ENCODE measurements around the gene SH2D1B. TPM values are rescaled to one million over a fixed set of nuclear protein-coding genes. Genes with fewer than 3 reads are reported as not detected.

Gene SH2D1B
- total and polyA plus RNA-seq, 9 of the 15 experiments (the other 6 are each of a cell fraction or from before 2014, with no cell fraction given) = 5.6 to 19.6 (median 9.7) TPM

DNA sequence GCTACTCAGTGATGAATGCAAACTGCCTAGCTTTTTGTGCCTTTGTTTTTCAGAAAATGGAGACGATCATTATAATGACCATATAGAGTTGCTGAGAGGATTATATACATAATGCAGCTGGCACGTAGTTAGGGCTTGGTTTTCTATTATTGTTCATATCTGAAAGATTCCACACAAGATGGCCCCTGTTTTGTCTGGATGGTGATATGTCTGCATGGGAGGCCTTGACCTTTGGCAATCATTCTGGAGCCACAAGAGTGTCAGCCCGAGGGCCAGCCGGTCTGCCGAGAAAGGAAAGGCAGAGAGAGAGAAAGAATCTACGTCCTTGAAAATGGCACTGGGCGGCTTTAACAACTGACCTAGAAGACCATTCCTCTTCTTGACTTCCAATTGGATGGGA is 5.7 kb upstream of the SH2D1B start (continued):
- TF ChIP-seq YY1 (IDR thresholded peaks at IDR 0.05; ENCODE audit: borderline replicate concordance in 1 of 3, control insufficient read depth in 1 of 3, extremely low read depth in 1 of 3, insufficient read depth in 3 of 3, insufficient read length in 1 of 3, insufficient replicate concordance in 2 of 3, low read depth in 1 of 3, low read length in 2 of 3) = peak in 1 of 3 experiments; percentile 32

DNA sequence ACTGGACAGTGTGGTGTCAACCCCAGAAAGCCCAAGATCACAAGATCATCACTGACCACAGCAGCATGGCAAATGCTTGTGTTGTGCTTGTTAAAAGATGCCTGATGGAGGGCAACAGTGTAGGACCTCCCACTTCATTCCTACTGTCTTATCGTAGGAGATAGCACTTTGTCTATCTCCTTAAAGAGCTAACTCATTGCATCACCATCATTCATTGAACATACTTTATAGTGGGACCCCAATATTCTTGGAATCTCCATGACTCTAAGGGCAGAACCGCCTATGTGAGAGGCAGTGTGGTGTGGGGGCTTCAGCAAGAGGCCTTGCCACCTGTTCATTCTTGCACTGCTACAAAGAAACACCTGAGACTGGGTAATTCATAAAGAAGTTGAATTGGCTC is 5.0 kb upstream of the SH2D1B start:
- BruUV-seq (replicated peaks) = no TSS peak
- FAIRE-seq = no peak
- WGBS (ENCODE audit: insufficient coverage, low coverage, missing lambda C conversion rate) = 20% methylated on average over 2 of the region's 2 CpGs

More for the DNA sequence above, 5.0 kb upstream of the SH2D1B start:
- Histone ChIP-seq H3K27ac (ENCODE audit: extremely low read depth, low read depth, low read length) (no peak overlapping the region), H3K4me1 (replicated peaks in 1 of 2; ENCODE audit: control insufficient read depth in 2 of 2, insufficient read depth in 2 of 2, low read length in 2 of 2) (peaks cover 18 to 59% of the 10 kb centered on the region in 2 experiments), H2AFZ (ENCODE audit: low read depth, low read length) (peak overlapping the region; percentile 49; the same call in 1 of the 2 replicates), H3K9me1 (ENCODE audit: control insufficient read depth, insufficient read depth, low read length) (no peaks in the 10 kb centered on the region), H3K9ac (ENCODE audit: insufficient read depth in 1 of 2, low read depth in 2 of 2, low read length in 2 of 2) (no peak overlapping the region), H3K4me2 (ENCODE audit: insufficient read depth, low read length) (peak overlapping the region; percentile 8; the same call in 1 of the 2 replicates), H3K9me3 (replicated peaks; ENCODE audit: control insufficient read depth, insufficient read depth, low read depth, low read length) (no peaks in the 10 kb centered on the region), H4K20me1 (replicated peaks; ENCODE audit: control insufficient read depth, insufficient read depth, low read length) (no peaks in the 10 kb centered on the region), H3K79me2 (ENCODE audit: control insufficient read depth, insufficient read depth, low read length) (no peaks in the 10 kb centered on the region), H3K36me3 (ENCODE audit: control insufficient read depth, insufficient read depth, low read length) (no peaks in the 10 kb centered on the region), H3K4me3 (no peak overlapping the region), H3K27me3 (ENCODE audit: control insufficient read depth in 2 of 2, insufficient read depth in 2 of 2, low read length in 2 of 2) (no peaks in the 10 kb centered on the region)
- TF ChIP-seq, protein P1, sequence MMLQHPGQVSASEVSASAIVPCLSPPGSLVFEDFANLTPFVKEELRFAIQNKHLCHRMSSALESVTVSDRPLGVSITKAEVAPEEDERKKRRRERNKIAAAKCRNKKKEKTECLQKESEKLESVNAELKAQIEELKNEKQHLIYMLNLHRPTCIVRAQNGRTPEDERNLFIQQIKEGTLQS (IDR thresholded peaks at IDR 0.05) = peak; percentile 75
- TF ChIP-seq, protein P1 (CRISPR knock-in tag; conservative IDR thresholded peaks at IDR 0.05) = no peak
- no peak for TF ChIP-seq PRMT5 (CRISPR knock-in tag; IDR thresholded peaks at IDR 0.05)
- peak; percentile 58 for TF ChIP-seq CEBPB (tag; IDR thresholded peaks at IDR 0.05)
- no peak for TF ChIP-seq CEBPG (CRISPR knock-in tag; IDR thresholded peaks at IDR 0.05)
- 0 out of 4 replicates have a peak, but pooled peaks of 1 of the 2 experiments have one; percentile 48 for TF ChIP-seq CEBPG (tag; conservative IDR thresholded peaks at IDR 0.05 in 1 of 2, IDR thresholded peaks at IDR 0.05 in 1 of 2)
- TF ChIP-seq PPARD (CRISPR knock-in tag; IDR thresholded peaks at IDR 0.05) = no peak
- ATAC-seq = no peak
- ChIA-PET POLR2A (no interaction called here), CTCF (ENCODE audit: low intra/inter-chr PET ratio) (no interaction called here)
- DNase-seq (ENCODE audit: extremely low read depth in 1 of 4, low spot score in 3 of 4) = no peak
- intact Hi-C loops (cut with micrococcal nuclease) (no loop called here), in situ Hi-C loops (cut with MboI) (no loop called here)
